Measurements from ENCODE around the gene SOCS6.
A peak's percentile ranks its signal among the peaks of the same experiment; 100 is the strongest.

SOCS6 gene

DNA sequence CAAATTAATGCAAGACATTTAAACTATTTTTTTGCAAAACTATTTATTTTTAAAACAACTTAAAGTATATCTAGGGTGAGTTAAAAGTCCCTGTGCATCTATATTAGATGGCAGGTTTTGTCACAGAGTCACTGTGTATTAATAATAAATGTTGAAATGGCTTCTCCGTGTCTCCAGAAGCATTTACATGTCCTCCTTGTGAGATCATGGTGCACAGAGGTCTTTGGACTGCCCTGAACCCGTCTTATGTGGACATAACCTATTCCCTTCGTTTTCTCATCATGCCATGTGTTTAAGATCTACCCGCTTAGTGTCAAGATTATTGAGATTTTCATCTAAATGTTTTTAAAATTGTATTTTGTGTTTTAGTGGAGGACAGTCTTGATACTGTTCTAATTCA is 39.3 kb downstream of the SOCS6 start:
- no peak for DNase-seq
- Histone ChIP-seq H3K27ac (peak overlapping the region; percentile 43 to 55), H3K4me1 (peaks cover 0 to 25% (median 4%) of the 10 kb centered on the region in 4 donors), H3K36me3 (peaks cover 12 to 19% (median 18%) of the 10 kb centered on the region in 3 donors), H3K27me3 (no peaks in the 10 kb centered on the region), H3K4me3 (no peak overlapping the region), H3K9me3 (no peaks in the 10 kb centered on the region)
- TF ChIP-seq, protein P1, sequence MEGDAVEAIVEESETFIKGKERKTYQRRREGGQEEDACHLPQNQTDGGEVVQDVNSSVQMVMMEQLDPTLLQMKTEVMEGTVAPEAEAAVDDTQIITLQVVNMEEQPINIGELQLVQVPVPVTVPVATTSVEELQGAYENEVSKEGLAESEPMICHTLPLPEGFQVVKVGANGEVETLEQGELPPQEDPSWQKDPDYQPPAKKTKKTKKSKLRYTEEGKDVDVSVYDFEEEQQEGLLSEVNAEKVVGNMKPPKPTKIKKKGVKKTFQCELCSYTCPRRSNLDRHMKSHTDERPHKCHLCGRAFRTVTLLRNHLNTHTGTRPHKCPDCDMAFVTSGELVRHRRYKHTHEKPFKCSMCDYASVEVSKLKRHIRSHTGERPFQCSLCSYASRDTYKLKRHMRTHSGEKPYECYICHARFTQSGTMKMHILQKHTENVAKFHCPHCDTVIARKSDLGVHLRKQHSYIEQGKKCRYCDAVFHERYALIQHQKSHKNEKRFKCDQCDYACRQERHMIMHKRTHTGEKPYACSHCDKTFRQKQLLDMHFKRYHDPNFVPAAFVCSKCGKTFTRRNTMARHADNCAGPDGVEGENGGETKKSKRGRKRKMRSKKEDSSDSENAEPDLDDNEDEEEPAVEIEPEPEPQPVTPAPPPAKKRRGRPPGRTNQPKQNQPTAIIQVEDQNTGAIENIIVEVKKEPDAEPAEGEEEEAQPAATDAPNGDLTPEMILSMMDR (IDR thresholded peaks at IDR 0.05) = no peak
- intact Hi-C loops (cut with DNase I; ENCODE audit: low total_unique reads) = no loop called here

DNA sequence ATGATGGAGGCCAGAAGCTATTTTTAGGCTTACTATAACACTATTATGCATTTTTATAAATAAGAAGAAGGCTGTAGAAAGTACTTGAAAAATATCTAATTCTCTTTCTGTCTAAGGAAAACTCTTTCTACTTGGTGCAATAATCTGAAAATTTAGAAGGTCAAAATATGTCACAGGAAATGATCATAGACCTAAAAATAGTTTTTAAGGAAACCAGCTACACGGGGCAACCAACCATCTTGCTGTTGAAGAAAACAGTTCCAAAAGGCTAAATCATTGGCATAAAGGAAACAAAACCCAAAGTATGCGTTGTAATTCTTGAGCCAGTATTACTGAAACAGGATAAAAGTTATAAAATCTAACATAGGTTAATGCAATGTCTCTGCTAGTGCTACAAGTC is 40.2 kb downstream of the SOCS6 start:
- intact Hi-C loops (cut with DNase I; ENCODE audit: low total_unique reads) = no loop called here
- no peaks in the 10 kb centered on the region for H3K9me3 ChIP-seq
- H3K36me3 ChIP-seq = peaks cover 12 to 19% (median 18%) of the 10 kb centered on the region in 3 donors
- DNase-seq = no peak
- peak overlapping the region; percentile 43 to 55 for H3K27ac ChIP-seq
- H3K4me1 ChIP-seq = peaks cover 0 to 34% (median 5%) of the 10 kb centered on the region in 4 donors
- H3K4me3 ChIP-seq = peak overlapping the region in 1 of 2 donors; percentile 7
- TF ChIP-seq, protein P1 (IDR thresholded peaks at IDR 0.05) = no peak
- no peaks in the 10 kb centered on the region for H3K27me3 ChIP-seq

DNA sequence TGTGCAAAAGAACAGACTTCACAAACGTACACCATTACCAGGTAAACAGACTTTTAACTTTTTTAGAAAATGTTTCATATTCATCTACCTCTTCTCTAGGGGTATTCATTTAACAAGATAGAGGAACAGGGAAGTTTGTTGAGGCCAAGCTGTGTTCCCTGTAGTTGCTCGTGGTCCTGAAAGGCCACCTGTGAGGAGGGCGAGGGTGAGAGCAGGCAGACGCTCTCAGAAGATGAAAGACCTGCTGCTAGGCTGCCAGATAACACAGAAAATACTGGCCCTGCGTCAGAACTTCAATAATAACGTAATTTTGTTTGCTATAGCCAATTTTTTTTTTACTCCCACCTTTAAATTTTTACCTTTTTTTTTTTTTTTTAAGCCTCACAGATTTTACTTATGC is 42.0 kb downstream of the SOCS6 start:
- Histone ChIP-seq H3K9me3 (no peaks in the 10 kb centered on the region), H3K36me3 (peaks cover 0 to 11% (median 3%) of the 10 kb centered on the region in 3 donors), H3K27me3 (no peaks in the 10 kb centered on the region), H3K4me3 (no peak overlapping the region), H3K4me1 (peaks cover 0 to 37% (median 5%) of the 10 kb centered on the region in 4 donors), H3K27ac (no peak overlapping the region)
- TF ChIP-seq, protein P1 (IDR thresholded peaks at IDR 0.05) = no peak
- no peak for DNase-seq
- intact Hi-C loops (cut with DNase I; ENCODE audit: low total_unique reads) = no loop called here

DNA sequence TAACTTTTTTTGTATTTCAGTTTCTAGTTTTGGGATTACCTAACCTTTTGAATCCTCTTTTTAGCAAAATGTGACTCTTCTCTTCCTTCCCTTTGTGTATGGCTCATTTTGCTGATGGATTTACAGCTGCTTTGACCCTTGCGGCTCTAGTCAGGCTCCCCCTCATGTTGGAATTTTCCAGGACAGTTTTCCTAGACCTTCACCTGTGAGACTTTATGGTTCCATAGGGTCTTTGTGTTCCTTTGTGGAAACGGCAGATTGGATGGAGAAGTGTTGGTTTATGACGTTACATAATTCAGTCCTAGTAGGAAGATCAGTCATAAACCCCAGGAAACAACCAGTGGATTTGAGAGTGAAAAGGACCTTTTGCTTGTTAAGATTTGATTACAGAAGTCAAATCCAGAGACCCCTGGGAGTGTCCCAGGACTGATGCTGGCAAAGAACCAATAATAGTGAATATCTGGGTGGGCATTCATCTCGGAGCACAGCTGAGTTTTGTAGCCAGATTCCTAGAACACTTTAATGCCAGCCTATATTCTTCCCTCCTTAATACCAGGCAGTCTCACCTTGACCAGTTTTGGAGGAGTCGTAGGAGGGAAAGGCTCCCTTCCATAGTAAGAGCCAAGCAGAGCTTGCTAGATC is 42.7 kb downstream of the SOCS6 start:
- DNase-seq = no peak
- Histone ChIP-seq H3K4me1 (peaks cover 0 to 37% (median 5%) of the 10 kb centered on the region in 4 donors), H3K4me3 (no peak overlapping the region), H3K9me3 (no peaks in the 10 kb centered on the region), H3K36me3 (peaks cover 0 to 8% (median 0%) of the 10 kb centered on the region in 3 donors), H3K27me3 (no peaks in the 10 kb centered on the region), H3K27ac (no peak overlapping the region)
- intact Hi-C loops (cut with DNase I; ENCODE audit: low total_unique reads) = no loop called here
- TF ChIP-seq, protein P1 (IDR thresholded peaks at IDR 0.05) = no peak

DNA sequence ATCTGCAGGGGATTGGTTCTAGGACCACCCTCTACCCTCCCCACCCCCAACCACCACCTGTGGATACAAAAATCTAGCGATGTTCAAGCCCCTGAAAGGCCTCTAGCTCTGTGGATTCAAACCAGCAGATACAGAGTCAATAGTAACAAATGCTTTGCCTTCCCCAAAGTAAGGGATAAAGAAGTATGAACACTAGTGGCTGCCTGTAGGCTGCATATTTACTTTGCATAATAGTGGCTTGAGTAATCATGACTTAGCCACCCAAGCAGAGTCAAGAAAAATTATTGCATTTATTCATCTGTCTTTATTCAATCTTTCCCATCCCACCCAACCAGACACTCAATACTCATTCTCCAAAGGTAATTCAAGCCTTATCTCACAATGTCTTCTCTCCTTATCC is 43.8 kb downstream of the SOCS6 start:
- no peak for DNase-seq
- H3K9me3 ChIP-seq = no peaks in the 10 kb centered on the region
- peaks cover 0 to 5% (median 0%) of the 10 kb centered on the region in 3 donors for H3K36me3 ChIP-seq
- no peak overlapping the region for H3K4me3 ChIP-seq
- no peaks in the 10 kb centered on the region for H3K27me3 ChIP-seq
- TF ChIP-seq, protein P1 (IDR thresholded peaks at IDR 0.05) = no peak
- peaks cover 0 to 42% (median 5%) of the 10 kb centered on the region in 4 donors for H3K4me1 ChIP-seq
- intact Hi-C loops (cut with DNase I; ENCODE audit: low total_unique reads) = no loop called here
- no peak overlapping the region for H3K27ac ChIP-seq

All from tibial artery (tissue), 4 donors.